Germinal center (tissue), 1 donor: ENCODE data around the gene HK1.

Source experiments
- DNase-seq: peaks from one replicate; pipeline ENCODE4 v3.0.0; 2012; ENCODE audit warnings: mixed read lengths, low spot score

HK1 gene

GRCh38 chr10:69404786-69405185, 126.5 kb downstream of the HK1 start:
- DNase-seq = no peak

GRCh38 chr10:69405221-69405620, 126.9 kb downstream of the HK1 start:
- DNase-seq = no peak

- no peak for DNase-seq
Observed at GRCh38 chr10:69406302-69406811, 128.1 kb downstream of the HK1 start.

GRCh38 chr10:69406816-69407580, 128.7 kb downstream of the HK1 start:
- DNase-seq = no peak

GRCh38 chr10:69407621-69408301, 129.5 kb downstream of the HK1 start:
- peak; percentile 61 for DNase-seq

GRCh38 chr10:69408318-69409175, 130.3 kb downstream of the HK1 start:
- peak; percentile 95 for DNase-seq

- DNase-seq = no peak
Observed at GRCh38 chr10:69409176-69409495, 130.8 kb downstream of the HK1 start.

GRCh38 chr10:69409968-69410367, 131.7 kb downstream of the HK1 start:
- peak; percentile 81 for DNase-seq

- no peak for DNase-seq
Observed at GRCh38 chr10:69410487-69410886, 132.2 kb downstream of the HK1 start.

GRCh38 chr10:69411476-69411875, 133.2 kb downstream of the HK1 start:
- no peak for DNase-seq

GRCh38 chr10:69412232-69412790, 134.0 kb downstream of the HK1 start:
- DNase-seq = no peak

GRCh38 chr10:69413221-69413865, 135.0 kb downstream of the HK1 start:
- peak; percentile 53 for DNase-seq

- DNase-seq = no peak
Observed at GRCh38 chr10:69414036-69415018, 136.0 kb downstream of the HK1 start.

GRCh38 chr10:69415049-69415448, 136.8 kb downstream of the HK1 start:
- DNase-seq = no peak

GRCh38 chr10:69415951-69416350, 137.7 kb downstream of the HK1 start:
- no peak for DNase-seq

- no peak for DNase-seq
Observed at GRCh38 chr10:69416695-69417094, 138.4 kb downstream of the HK1 start, which contains the start of gene TACR2. TACR2 (minus strand) TSS chr10:69416918; CDS start chr10:69416323, 595 bp downstream.

- DNase-seq = no peak
Observed at GRCh38 chr10:69417542-69417941, 139.2 kb downstream of the HK1 start.

GRCh38 chr10:69418052-69418752, 139.9 kb downstream of the HK1 start:
- no peak for DNase-seq

GRCh38 chr10:69419096-69419743, 140.9 kb downstream of the HK1 start:
- DNase-seq = no peak
